WERI-Rb-1 (cell line): ENCODE results near the gene CILP.
A peak's percentile ranks its signal among the peaks of the same experiment; 100 is the strongest.
"Not testable (repeated sequence)": the region's sequence is repeated elsewhere in the genome, so short reads cannot be mapped to it uniquely, and the experiment has no call there.

Experiments used
- DNase-seq: peaks from one replicate; pipeline ENCODE4 v3.0.0-alpha.2; 2020
- H3K27ac ChIP-seq: fragments of 250-450 bp; sonication (Bioruptor Pico); 2 replicates; pipeline ENCODE4 v1.5.1; 2020; ENCODE audit warnings: mild to moderate bottlenecking, moderate library complexity
- H3K27me3 ChIP-seq: fragments of 250-450 bp; sonication (Bioruptor Pico); 2 replicates; pipeline ENCODE4 v1.5.1; 2021; ENCODE audit warnings: mild to moderate bottlenecking, low read depth, moderate library complexity; ENCODE audit not compliant: insufficient read depth, severe bottlenecking
- H3K36me3 ChIP-seq: fragments of 250-450 bp; sonication (Bioruptor Pico); 2 replicates; pipeline ENCODE4 v1.5.1; 2020; ENCODE audit warnings: mild to moderate bottlenecking, moderate library complexity
- H3K4me3 ChIP-seq: 2 replicates; pipeline ENCODE4 v1.5.1; 2011; ENCODE audit warnings: low read depth, mild to moderate bottlenecking, control low read depth, low read length
- H3K9me3 ChIP-seq: fragments of 250-450 bp; sonication (Bioruptor Pico); 2 replicates; pipeline ENCODE4 v1.5.1; 2021; ENCODE audit warnings: mild to moderate bottlenecking, moderate library complexity; ENCODE audit not compliant: severe bottlenecking
- TF ChIP-seq, protein P1 (sequence below): IDR thresholded peaks from 2 replicates; pipeline ENCODE4 v1.5.1; 2011; ENCODE audit warnings: low read depth, mild to moderate bottlenecking, control low read depth, inconsistent platforms, low read length

CILP gene

GRCh38 chr15:65246939-65247338, 35.7 kb upstream of the CILP start:
- H3K27me3 ChIP-seq: no peaks in the 10 kb centered on the region
- H3K27ac ChIP-seq: peak overlapping the region; percentile 78
- DNase-seq: no peak
- H3K9me3 ChIP-seq: no peaks in the 10 kb centered on the region
- TF ChIP-seq, protein P1, sequence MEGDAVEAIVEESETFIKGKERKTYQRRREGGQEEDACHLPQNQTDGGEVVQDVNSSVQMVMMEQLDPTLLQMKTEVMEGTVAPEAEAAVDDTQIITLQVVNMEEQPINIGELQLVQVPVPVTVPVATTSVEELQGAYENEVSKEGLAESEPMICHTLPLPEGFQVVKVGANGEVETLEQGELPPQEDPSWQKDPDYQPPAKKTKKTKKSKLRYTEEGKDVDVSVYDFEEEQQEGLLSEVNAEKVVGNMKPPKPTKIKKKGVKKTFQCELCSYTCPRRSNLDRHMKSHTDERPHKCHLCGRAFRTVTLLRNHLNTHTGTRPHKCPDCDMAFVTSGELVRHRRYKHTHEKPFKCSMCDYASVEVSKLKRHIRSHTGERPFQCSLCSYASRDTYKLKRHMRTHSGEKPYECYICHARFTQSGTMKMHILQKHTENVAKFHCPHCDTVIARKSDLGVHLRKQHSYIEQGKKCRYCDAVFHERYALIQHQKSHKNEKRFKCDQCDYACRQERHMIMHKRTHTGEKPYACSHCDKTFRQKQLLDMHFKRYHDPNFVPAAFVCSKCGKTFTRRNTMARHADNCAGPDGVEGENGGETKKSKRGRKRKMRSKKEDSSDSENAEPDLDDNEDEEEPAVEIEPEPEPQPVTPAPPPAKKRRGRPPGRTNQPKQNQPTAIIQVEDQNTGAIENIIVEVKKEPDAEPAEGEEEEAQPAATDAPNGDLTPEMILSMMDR: no peak
- no peak overlapping the region for H3K4me3 ChIP-seq
- peaks cover 3% of the 10 kb centered on the region; the same call in 1 of the 2 replicates for H3K36me3 ChIP-seq

- H3K9me3 ChIP-seq: no peaks in the 10 kb centered on the region
- H3K27ac ChIP-seq: peak overlapping the region; percentile 78
- peaks cover 3% of the 10 kb centered on the region; the same call in 1 of the 2 replicates for H3K36me3 ChIP-seq
- DNase-seq: peak; percentile 81
- H3K4me3 ChIP-seq: no peak overlapping the region
- H3K27me3 ChIP-seq: no peaks in the 10 kb centered on the region
- TF ChIP-seq, protein P1: no peak
These were observed 34.9 kb upstream of the CILP start for GRCh38 chr15:65246026-65246714.

- Histone ChIP-seq H3K27ac (peak overlapping the region; percentile 78), H3K4me3 (no peak overlapping the region), H3K27me3 (no peaks in the 10 kb centered on the region), H3K36me3 (peaks cover 3% of the 10 kb centered on the region; the same call in 1 of the 2 replicates), H3K9me3 (no peaks in the 10 kb centered on the region)
- peak; percentile 36 for DNase-seq
- TF ChIP-seq, protein P1: no peak
These were observed 34.0 kb upstream of the CILP start for GRCh38 chr15:65245096-65245856.

- no peak overlapping the region for H3K4me3 ChIP-seq
- peaks cover 3% of the 10 kb centered on the region; the same call in 1 of the 2 replicates for H3K36me3 ChIP-seq
- no peak for DNase-seq
- no peaks in the 10 kb centered on the region for H3K27me3 ChIP-seq
- H3K27ac ChIP-seq: peak overlapping the region; percentile 78
- TF ChIP-seq, protein P1: no peak
- no peaks in the 10 kb centered on the region for H3K9me3 ChIP-seq
These were observed 33.4 kb upstream of the CILP start for GRCh38 chr15:65244638-65245037.

DNA sequence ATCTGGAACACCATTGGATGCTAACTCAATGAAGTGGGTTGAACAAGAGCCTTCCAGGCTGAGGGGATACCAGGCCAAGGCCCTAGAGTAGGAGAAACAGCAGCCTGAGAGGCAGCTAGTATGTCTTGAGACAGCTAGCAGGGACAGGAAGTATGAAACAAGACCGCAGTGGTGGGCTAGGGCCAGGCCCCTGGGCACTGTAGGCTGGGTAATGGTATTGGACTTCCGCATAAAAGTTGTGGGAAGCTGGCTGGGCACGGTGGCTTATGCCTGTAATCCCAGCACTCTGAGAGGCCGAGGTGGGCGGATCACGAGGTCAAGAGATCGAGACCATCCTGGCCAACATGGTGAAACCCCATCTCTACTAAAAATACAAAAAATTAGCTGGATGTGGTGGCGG, 25.2 kb upstream of the CILP start:
- H3K36me3 ChIP-seq, H3K9me3 ChIP-seq, H3K4me3 ChIP-seq, DNase-seq, H3K27ac ChIP-seq, H3K27me3 ChIP-seq: not testable (repeated sequence)

- no peaks in the 10 kb centered on the region for H3K9me3 ChIP-seq
- TF ChIP-seq, protein P1: no peak
- DNase-seq: no peak
- H3K27ac ChIP-seq: no peak overlapping the region
- no peaks in the 10 kb centered on the region for H3K27me3 ChIP-seq
- no peak overlapping the region for H3K4me3 ChIP-seq
- H3K36me3 ChIP-seq: no peaks in the 10 kb centered on the region
These were observed 22.4 kb upstream of the CILP start for GRCh38 chr15:65233696-65234095.
